ENCODE measurements around the gene ING1.

The ING1 gene

DNA sequence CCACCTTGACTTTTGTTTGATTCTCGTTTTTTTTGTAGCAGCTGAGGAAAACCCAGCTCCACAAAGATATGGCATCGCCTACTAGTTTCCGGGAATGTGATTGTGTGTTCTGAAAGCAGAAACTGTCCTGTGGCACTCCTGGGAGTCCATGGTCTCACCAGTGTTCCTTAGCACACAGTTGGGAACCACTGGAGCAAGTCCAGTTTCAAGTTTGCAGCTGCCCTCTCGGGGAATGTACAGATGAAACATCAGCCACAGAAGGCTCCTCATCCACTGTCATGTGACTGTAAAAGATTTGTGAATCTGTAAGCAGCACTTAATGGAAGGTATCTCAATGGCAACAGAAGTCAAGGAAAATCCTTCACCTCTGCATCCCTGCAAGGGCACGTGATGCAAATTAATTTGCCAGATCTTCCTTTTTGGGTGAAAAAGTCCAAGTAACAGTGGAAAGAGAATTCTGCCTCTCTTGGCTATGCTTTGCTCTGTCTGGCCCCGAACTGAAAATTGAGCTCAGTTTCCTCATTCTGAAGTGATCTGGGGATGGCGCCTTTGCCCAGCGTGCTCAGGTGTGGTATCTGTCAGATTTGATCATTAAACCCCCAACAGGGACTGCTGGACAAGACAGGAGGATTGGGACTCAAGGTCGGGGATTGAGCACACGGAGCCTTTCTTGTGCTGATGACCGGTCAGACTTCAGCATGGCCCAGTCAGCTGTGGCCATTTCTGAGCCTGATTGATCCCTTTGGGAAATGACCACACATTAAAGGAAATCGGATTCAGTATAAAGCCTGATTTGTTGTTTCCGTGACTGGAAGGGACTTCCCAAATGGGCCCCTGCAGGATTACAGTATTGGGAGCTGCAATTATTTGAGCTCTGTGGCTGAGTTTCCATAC is 58.8 kb downstream of the ING1 start:
- DNase-seq (ENCODE audit: low spot score): no peak

Data from AG08396 (cell line).